ENCODE data around the gene RUNX3.

RUNX3 gene

DNA sequence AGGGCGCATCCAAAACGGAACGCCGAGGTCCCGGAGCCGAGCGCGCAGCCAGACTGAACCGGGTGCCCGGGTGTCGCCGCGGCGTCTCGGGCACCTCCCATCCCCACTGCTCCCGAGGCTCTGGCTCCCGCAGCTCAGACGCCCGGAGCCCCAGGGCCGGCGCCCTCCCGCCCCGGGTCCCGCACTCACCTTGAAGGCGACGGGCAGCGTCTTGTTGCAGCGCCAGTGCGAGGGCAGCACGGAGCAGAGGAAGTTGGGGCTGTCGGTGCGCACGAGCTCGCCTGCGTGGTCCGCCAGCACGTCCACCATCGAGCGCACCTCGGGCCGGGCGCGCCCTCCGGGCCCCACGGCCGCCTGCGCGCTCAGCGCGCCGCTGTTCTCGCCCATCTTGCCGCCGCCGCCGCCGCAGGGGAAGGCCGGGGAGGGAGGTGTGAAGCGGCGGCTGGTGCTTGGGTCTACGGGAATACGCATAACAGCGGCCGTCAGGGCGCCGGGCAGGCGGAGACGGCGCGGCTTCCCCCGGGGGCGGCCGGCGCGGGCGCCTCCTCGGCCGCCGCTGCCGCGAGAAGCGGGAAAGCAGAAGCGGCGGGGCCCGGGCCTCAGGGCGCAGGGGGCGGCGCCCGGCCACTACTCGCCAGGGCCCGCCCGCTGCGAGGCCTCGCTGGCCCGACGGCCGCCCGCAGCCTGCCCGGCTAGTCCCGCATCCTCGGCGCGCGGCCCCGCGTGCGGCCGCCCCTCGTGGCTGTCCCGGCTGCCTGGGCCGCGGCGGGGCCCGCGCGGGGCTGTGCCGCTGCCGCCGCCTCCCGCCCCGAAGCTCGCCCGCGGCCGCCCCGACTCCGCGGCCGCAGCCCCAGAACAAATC, 447 bp downstream of the RUNX3 start:
- DNase-seq (ENCODE audit: low read depth), result no peak

DNA sequence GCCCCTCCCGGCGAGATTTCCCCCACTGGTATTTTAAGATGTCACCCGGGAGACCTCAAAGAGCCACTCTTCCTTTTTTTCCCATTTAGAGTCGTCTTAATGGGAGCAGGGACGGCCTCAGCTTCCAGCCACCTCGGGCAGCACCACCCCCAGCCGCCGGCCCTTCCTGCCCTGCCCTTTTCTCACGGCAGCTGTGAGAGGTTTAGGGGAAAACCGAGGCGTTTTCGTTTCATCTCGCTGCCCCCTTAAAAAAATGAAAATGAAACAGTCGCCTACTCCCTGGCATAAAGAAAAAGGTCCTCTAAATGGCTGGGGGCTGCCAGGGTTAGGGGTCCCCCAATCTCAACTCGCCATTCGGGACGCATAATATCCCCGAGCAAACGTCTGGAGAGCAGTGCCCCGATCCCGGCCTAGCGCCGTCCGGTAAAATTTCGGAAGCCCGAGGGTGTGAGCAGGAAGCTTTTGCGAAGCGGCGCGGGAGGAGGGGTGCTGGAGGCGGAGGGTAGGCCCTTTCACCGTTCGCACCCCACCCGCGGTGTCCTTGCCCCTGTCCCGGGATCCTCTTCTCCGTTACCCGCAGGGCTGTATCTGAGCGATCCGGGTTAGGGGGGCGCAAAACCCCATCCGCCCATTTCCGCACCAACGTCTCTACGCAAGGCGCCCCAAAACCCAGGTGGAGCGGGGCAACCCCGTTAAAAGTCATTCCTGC, 1.2 kb downstream of the RUNX3 start:
- no peak for DNase-seq (ENCODE audit: low read depth)

DNA sequence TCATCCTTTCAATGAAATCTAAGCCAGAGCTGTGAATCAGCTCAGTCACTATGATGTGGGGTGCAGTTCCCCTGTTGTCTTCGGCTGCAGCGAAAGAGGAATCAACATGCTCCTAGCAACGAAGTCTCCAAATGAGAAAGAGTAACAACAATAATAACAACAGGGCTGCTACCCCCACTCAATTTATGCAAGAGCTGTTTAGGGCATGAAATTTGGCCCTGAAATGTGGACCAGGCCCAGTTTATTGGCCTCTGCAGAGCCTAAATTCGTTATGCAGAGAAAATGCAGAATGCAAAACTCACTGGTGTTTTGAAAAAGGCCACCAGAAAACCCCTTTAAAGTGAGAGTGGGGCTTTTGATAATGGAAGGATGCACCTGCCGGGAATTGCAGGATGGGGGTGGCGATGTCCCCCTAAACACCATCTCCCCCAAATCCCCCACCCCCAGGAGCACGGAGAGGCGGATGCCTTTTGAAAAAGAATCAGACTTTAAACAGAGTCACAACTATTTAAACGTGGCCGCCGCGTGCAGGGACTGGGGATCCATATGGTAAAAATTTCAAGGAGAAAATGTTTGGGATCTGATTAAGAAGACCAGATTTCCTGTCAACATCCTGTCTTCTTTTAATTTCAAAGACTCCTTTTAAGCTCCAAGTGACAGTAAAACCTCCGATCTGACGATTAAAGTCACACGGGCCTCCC, 1.9 kb downstream of the RUNX3 start:
- DNase-seq (ENCODE audit: low read depth), result no peak

DNA sequence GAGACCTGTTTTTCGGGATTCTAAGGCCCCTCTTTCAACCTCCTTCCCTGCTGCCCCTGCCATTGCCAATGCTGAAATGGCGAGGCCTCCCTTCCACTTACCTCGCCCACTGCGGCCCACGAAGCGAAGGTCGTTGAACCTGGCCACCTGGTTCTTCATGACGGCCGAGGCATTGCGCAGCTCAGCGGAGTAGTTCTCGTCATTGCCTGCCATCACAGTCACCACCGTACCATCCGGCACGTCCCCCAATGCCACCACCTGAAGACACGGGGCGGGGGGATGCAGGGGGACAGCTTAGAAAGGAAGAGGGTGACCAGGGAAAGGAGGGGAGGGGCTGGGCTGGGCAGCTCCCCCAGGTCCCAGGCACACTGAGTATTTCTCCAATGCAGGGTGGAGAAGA, 2.6 kb downstream of the RUNX3 start:
- no peak for DNase-seq (ENCODE audit: low read depth)

DNA sequence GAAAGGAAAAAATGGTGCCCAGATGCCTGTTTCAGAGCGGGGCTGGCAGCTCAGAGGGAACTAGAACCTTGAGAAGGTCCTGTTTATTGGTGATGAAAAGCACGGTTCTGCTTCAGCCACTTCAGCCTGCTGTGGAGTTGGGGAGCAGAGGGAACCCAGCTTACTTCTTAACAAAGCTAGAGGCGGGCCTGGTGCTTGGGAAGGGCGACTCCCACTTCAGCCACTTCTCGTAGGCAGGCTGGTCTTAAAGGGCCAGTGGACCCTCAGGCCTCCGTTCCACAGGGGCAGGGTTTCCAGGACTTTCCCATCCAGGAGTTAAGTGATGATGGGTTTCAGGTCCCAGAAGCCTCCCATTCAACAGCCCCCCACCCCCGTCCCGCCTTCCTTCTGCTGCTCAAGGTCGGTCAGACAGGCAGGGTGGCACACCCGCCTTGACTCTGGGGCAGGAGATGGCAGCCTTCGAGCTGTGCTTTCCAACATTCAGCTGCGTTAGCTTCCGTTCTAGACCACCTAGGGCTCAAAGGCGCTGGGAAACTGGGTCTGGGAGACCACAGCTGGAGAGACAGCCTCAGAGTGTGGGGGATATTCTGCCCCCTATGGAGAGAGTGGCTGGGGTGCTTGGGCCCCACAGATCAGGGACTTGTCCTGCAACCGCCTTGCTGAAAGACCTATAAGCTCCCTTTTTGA, 3.4 kb downstream of the RUNX3 start:
- DNase-seq (ENCODE audit: low read depth), result no peak

DNA sequence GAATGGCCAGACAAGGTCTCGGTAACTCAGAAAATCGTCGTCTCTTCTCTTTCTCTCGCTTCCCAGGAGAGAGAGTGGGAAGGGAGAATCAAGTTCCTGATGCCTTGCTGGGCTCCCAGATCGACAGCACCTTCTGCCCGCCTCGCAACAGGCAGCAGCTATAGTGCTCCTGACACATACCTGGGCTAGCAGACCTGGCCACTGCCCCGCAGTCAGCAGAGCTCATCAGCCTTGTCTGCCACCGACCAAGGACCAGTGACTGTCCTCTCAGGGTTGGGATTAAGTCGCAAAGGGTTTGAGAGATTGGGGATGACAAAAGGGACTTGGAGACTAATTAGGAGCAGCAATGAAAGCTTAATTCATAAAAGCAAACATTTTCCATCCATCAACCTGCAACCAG, 4.1 kb downstream of the RUNX3 start:
- DNase-seq (ENCODE audit: low read depth), result no peak

DNA sequence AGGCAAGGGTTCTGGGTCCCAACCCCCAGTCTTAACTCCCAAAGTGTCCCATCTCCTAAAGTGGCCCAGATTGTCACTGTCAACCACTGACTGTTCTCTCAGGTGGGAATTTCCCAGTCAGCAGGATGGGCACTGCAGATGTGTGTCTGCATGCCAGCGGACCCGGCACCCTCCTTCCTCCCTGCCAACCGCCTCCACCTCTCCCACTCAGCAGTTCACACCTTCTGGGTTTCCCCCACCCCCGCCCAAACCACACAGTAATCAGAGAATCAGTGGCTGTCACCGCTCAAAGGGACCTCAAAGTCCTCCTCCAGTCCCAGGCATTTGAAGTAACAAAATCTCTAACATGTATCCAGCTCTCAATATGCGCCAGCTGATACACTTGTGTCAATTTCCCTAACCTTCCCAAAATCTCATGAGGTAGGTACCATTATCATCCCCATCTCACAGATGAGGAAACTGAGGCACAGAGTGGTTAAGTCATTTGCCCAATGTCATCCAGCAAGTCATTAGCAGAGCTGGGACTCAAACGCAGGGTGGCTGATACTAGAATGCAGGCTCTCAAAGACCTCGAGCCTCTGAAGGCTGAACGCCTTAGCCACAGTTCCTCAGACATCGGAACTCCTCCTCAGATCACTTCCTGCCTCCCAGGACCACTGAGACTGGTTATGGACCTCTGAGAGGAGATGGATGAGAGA, 4.8 kb downstream of the RUNX3 start:
- no peak for DNase-seq (ENCODE audit: low read depth)

DNA sequence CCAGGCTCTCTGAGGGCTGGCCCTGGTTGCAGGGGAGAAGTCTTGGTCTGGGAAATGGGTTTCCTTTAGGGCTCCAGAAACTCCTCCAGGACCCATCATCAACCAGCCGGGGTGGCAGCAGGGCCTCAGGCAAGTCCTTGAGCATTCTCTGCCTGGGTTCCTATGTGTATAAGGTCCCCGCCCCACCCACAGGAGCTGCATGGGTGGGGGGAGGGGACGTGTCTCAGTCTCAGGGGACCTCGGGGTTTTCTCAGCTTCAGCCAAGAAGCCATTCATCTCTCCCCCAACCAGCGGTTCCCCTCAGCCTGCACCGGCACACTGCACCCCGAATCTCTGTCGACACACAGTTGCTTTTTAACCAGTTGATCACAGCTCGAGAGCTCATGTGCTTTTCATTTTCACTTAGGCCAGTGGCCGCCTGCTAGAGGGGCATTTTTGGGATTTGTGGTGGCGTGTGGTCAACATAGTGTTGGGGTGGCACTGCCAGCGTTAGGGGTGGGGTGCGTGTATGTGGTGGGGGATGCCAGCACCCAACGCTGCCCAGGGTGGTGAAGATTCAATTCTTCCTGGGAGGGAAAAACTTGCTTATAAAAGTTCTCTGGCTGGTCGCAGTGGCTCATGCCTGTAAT, 6.5 kb downstream of the RUNX3 start:
- DNase-seq (ENCODE audit: low read depth), result no peak

DNA sequence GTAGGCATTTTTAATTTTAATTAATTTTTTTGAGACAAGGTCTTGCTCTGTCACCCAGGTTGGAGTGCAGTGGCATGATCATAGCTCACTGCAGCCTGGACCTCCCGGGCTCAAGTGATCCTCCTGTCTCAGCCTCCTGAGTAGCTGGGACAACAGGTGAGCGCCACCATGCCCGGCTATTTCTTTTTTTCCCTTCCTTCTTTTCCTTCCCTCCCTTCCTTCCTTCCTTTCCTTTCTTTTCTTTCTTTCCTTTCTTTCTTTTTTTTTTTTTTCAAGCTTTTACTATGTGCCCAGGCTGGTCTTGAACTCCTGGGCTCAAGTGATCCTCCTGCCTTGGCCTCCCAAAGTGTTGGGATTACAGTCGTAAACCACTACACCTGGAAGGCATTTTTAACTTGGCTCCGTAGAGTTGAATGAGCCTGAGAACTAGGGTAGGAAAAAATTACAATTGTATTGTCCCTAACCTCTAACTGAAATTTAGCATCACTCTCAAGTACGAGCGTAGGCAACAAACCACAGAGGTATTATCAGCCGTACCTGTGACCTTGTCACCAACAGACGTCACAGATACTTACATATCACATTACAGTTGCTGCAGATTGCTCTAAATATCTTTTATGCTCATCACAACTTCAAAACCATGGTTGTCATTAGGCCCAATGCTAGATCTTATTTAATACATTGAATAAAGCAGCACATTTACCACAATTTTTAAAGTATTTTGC, 8.0 kb downstream of the RUNX3 start:
- DNase-seq (ENCODE audit: low read depth), result no peak

DNA sequence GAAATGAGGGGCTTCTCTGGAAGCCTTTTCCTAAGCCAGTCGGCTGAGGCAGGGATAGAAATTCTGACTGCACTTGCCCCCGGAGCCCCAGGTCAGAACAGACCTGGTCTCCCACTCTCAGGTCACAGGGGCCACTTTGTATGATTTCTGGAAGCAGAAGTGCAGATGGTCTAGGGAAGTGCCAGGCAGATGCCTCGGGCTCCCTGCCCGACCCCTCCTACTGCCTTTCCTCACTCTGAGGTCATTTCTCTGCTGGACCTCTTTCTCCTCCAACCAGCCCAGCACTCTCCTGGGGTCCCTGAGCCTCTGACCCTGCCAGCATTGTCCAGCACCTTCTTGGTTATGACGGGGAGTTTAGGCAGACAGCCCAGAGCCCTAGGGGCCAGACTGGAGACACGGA, 8.7 kb downstream of the RUNX3 start:
- DNase-seq (ENCODE audit: low read depth), result no peak

DNA sequence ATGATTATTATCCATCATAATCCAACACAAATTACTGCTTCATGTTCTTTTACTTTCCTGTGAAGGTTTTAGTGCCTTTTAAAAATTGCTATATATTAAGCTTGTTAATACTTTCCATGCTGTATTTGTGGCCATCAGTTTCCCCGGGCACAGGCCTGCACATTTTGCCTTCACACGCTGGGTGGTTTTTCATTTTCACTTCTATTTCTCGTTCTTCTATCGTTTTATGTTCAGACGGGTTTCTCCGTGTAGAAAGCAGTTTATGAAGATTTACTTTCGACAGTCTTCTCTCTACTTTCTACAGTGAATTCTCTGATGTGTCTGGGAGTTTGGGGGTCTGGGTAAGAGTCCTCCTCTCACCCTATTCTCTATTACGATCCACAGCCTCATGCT, 9.5 kb downstream of the RUNX3 start:
- no peak for DNase-seq (ENCODE audit: low read depth)

DNA sequence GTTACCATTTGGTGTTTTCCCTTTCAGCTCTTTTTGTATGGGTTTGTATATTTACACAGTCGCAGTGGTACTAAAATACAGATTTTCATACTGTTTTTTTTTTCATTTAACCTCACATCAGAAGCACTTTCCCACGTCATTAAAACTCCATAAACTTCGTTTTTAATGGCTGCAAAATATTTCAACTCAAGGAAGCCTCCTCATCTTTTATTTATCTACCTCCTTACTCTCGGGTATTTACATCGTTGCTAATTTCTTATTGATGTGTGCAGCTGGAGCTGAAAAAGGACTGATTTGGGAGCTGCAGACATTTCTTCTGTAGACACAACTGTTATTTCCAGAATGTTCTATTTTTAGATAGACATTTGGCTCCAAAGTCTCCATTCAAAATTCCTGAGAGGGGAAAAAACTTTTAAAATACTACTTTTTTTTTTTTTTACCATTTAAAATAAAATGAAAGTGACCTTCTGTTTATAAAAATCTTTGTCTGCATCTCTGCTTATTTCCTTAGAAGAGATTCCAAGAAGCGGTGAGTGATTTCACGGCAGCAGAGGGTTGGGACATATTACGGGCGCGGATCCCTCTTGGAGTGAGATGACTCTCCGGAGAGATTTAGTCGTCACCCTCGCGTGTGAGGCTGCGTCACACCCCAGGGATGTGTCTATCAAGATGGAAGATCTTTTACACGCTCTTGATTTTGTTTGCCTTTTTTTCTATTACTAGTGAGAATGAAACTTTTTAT, 10.1 kb downstream of the RUNX3 start:
- no peak for DNase-seq (ENCODE audit: low read depth)

DNA sequence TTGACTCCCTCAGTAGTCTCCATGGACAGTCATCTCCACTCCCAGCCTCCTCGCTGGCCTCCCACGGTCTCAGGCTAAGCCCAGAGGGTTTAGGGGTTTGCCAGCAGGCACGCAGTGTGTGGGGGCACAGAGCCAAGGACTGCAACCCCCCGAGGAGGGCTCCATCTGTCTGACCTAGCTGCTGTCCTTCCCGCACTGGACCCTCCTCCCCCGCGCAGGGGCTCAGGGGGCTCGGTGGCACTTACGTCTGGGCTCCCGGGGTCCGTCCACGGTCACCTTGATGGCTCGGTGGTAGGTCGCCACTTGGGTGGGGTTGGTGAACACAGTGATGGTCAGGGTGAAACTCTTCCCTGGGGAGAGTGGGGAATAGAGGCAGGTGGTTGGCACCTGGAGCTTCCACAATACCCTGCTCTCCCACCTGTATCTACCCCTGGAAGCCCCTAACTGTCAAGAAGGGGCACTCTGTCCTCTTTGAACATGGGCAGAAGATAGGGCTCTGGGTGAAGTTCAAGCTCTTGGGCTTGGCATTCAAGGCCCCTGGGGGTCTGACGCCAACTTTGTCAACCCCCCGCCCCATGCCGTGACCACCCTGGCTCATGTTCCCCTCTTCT, 11.0 kb downstream of the RUNX3 start:
- no peak for DNase-seq (ENCODE audit: low read depth)

DNA sequence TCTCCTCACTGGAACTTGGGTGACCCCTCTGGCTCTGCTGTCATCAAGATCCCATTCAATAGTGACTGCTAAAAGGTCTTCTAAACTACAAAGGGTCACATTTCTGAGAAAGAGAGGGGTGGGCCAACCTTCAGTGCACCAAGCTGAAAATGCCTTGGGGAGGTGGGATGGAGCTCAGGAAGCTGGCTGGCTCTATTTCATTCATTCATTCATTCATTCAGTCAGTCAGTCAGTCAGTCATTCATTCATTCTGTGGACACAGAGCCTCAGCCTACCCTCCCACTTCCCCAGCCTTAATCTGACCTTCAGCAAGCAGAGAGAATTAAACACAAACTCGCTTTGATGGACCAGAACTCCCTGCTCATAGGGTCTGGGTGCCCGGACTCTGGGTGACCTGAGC, 11.7 kb downstream of the RUNX3 start:
- no peak for DNase-seq (ENCODE audit: low read depth)

DNA sequence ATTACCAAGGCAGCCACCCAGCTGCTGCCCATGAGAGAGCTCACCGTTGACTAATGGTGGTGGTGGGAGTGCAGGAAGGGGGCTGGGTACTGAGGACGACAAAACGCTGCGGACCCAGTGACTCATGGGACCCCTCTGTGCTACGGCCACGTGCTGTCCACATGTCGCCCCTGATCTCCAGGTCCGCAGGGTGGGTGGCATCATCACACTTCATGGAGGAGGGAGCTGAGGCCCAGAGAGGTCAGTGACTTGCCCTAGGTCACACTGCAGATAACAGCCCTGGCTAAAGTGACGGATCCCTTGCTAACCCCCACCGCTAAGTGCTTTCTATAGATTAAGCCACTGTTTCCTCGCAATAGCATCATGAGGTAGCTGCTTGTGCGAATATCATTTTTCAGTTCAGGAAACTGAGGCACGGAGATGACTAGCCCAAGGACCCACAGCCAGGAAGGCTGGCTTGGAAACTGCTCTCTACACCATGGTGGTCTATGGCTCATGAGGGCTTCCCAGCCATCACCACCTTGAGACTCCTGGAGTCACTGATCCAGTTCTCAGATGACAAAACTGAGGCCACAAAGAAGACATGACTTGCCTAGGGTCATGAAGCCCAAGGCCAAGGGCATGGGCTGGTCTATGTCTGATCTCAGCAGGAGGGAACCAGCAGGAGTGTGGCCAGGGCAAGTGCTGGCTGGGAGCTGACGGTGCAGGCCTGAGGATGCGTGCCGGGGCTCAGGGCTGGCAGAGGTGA, 12.6 kb downstream of the RUNX3 start:
- no peak for DNase-seq (ENCODE audit: low read depth)

DNA sequence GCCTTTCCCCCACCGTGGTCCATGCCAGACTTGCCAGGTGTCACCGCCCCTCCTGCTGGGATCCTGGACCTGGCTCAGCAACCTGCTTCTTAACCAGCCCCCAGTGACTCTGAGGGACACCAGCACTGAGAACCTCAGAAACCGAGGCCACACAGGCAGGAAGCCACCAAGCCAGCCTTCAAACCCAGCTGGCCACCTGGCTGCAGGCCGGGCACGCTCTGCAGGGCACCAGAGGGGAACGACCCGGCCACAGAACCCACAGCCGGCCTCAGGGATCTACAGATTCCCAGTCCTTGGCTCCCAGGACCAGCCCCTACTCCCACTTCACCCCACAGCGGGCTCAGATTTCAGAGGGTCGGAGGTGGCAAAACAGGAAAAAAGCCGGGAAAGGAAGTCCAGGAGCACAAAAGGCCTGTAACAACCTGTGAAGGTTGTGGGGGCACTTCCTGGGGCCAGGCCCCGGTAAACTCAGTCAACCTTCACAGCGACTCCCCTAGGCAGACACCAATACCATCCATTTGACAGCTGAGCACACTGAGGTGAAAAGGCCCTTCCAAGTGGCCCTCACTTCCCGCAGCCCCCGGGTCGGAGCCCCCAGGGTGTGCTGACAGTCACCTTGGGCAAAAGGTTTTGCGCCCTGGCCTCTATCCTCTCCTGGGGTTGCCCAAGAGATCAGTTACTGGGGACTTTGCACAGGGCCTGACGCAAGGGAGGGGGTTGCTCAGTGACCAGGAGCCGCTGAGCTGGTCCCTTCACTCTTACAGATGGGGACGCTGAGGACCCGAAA, 14.1 kb downstream of the RUNX3 start:
- DNase-seq (ENCODE audit: low read depth), result no peak

DNA sequence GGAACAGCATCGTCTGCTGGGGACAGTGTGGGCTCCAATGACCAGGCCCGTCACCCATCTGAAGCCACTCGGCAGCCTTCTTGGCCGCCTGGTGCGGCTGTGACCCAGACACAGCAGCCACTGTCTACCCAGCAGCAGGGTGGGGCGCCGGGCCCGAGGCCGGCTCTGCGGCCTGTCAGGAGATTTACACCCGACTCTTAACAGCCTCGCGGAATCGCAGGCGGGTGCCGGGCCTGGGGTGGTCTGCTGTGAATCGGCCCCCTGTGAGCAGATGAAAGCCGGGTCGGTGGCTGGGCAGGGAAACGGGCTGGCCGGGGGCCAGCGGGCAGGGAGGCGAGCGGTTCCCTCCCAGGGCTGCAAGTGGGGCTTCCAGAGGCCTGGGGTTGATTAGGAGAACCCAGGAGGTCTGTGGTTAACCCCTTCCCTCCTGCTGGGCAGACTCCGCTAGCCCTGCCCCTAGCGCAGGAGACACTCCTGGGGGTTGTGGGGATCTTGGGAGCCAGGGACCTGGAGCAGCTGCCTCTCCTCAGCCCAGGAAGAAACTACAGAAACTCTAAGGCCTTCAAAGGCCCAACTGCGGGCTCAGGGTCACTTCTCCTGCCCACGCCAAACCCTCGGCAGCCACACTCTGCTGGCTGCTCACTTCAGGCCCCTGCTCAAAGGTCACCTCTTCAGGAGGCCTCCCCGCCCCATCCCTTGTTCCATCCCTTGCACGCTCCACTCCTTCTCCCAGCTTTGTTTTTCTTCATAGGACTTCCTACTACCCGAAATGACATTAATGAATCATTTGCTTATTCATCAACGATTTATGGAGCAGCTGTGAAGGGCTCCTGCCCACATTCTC, 15.6 kb downstream of the RUNX3 start:
- DNase-seq (ENCODE audit: low read depth), result no peak

Data from stimulated activated CD8-positive, alpha-beta memory T cell treated with anti-CD3 and anti-CD28 coated beads, Interleukin-15, amount 100 ng/mL, for 24 hours (primary cell).